ENCODE results near the gene RFXAP. TPM values are rescaled to one million over a fixed set of nuclear protein-coding genes. Genes with fewer than 3 reads are reported as not detected.
"Not testable (repeated sequence)": the region's sequence is repeated elsewhere in the genome, so short reads cannot be mapped to it uniquely, and the experiment has no call there.

RFXAP gene, protein sequence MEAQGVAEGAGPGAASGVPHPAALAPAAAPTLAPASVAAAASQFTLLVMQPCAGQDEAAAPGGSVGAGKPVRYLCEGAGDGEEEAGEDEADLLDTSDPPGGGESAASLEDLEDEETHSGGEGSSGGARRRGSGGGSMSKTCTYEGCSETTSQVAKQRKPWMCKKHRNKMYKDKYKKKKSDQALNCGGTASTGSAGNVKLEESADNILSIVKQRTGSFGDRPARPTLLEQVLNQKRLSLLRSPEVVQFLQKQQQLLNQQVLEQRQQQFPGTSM
- 10 to 100 TPM; 10.1 to 10.5 TPM for total RNA-seq

- POLR2A ChIA-PET = no interaction called here
- CTCF ChIA-PET = no interaction called here
These were observed at the start of gene RFXAP for GRCh38 chr13:36818804-36819738. Gene RFXAP, plus strand, starts transcription at chr13:36819222. Its CDS starts 136 bp downstream, at chr13:36819358.

DNA sequence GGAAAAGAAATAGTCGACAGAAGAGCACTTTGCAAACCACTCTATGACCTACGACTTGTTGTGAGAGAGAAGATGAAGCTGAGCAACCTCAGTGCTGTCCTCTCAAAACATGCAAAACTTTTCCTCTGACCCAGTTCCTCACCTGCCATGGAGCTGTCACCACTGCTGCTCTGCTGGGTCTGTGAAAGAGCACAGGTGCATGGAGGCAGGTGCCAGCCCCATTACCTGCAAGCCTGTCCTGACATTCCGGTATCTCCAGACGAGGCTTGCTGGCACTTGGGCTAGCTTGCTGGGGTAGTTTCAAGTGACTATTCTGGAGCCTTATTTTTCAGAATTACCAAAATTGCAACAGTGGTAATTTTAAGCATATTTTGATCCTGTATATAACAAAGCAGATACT, 49.5 kb upstream of the RFXAP start:
- ChIA-PET POLR2A (no interaction called here), CTCF (no interaction called here)

GRCh38 chr13:36770741-36771140, 48.3 kb upstream of the RFXAP start:
- CTCF ChIA-PET = no interaction called here

DNA sequence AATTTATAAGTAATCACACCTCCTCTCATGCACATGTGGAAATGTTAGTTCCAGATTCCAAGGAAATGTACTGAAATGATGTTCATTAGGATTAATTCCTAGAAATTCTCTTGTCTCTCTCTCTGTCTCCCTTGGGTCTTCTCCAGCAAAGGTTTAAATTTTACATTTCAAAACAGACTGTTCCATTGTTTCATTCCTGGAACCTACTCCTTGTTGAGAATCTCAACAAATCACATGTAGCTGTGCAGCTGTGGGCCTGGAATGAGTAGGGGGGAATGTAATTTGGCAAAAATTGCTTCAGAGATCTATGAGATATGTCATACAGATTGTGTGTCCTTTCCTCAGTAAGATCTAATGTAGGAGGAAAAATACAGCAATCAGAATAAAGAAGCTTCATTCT, 46.2 kb upstream of the RFXAP start:
- CTCF ChIA-PET = no interaction called here
- POLR2A ChIA-PET = no interaction called here

More at GRCh38 chr13:36770741-36771140, 48.3 kb upstream of the RFXAP start:
- POLR2A ChIA-PET = no interaction called here

- CTCF ChIA-PET = no interaction called here
- POLR2A ChIA-PET = no interaction called here
These were observed 44.1 kb upstream of the RFXAP start for GRCh38 chr13:36774931-36775330.

- ChIA-PET POLR2A (no interaction called here), CTCF (no interaction called here)
These were observed 42.8 kb upstream of the RFXAP start for GRCh38 chr13:36776175-36776574.

GRCh38 chr13:36778083-36778671, 40.8 kb upstream of the RFXAP start:
- CTCF ChIA-PET = no interaction called here
- POLR2A ChIA-PET = no interaction called here

DNA sequence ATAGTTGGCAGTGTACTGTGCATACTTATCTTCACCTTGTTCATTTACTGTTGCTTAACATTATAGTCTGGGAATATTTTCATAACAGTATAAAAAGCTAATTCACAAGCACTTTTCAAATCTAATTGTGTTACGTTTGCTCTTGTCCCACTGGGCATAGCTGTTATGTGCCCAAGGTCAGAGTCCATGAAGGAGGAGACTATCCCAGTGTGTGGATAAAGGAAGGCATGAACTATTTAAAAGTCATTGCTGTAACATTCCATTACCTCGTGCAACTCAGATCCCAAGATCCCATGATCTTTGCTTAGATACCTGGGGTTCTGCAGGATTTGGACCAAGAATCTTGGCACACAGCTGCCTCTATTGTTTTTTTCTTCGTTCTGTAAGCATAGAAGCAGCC, 35.1 kb upstream of the RFXAP start:
- ChIA-PET CTCF (no interaction called here), POLR2A (no interaction called here)

GRCh38 chr13:36786175-36786574, 32.8 kb upstream of the RFXAP start:
- POLR2A ChIA-PET = not testable (repeated sequence)

DNA sequence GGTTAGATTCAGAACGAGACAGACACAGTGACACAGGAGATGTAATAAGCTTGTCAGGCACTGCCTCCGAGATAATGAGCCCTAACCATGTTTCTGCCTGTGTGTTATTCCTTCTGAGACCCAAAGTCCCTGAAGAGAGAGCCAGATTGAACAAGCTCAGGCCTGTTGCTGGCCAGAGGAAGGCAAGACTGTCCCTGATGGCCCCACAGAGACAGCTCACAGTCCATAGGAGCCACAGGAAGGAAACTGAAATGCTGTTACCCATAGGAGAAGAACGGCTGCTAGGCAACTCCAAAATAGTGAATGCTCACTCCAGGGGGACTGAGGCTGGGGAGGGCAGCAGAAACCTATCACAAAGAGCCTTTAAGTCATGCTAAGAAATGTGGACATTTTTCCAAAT, 31.8 kb upstream of the RFXAP start:
- POLR2A ChIA-PET = no interaction called here
- CTCF ChIA-PET = no interaction called here

More at GRCh38 chr13:36786175-36786574, 32.8 kb upstream of the RFXAP start:
- CTCF ChIA-PET = not testable (repeated sequence)

GRCh38 chr13:36788276-36788675, 30.7 kb upstream of the RFXAP start:
- ChIA-PET CTCF (no interaction called here), POLR2A (no interaction called here)

GRCh38 chr13:36789061-36789460, 30.0 kb upstream of the RFXAP start:
- POLR2A ChIA-PET = no interaction called here
- CTCF ChIA-PET = no interaction called here

DNA sequence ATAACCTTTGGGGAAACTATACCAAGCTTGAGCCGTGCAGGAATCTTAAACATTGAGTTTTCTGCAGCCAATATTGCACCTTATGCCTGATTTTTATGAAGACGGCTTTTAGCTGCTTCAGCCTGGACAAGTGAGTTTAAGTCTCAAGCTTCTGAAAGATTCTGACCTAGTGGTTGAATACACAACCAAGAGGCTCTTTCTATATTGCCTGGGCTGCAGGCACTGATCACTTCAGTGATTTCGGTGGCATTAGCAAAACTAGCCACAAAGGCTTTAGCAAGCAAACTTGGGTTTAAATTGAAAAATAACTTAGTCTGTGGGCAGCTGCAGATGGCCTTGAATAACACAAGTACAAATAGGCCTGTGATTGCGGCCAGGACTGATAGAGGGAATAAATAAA, 29.3 kb upstream of the RFXAP start:
- ChIA-PET POLR2A (no interaction called here), CTCF (no interaction called here)

- ChIA-PET CTCF (no interaction called here), POLR2A (no interaction called here)
These were observed 24.3 kb upstream of the RFXAP start for GRCh38 chr13:36794706-36795105.

- CTCF ChIA-PET = no interaction called here
- POLR2A ChIA-PET = no interaction called here
These were observed 23.6 kb upstream of the RFXAP start for GRCh38 chr13:36795463-36795862.

DNA sequence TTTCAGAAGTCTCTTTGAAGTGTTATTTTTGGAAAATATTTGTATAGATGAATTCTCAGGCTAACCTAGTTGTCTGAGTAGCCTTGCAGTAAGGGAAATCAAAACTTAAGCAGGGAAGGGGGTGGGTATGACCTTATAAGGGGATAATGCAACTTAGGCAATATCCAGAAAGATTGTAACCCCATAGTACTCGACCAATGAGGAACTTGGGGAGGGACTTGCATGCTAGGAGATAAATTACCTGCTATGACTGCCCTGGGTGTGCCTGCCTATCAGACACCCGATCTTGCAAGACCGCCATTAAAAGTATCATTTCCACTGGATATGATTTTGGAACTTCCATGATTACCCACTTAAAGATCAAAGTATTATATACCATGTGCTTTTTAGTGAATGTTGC, 23.0 kb upstream of the RFXAP start:
- ChIA-PET POLR2A (interaction anchor here (0.6 kb wide), 1 partner anchor 50 kb away, joined by 3 read pairs; no protein-coding TSS in a partner anchor), CTCF (no interaction called here)

- POLR2A ChIA-PET = no interaction called here
- CTCF ChIA-PET = interaction anchor here (0.7 kb wide), 1 partner anchor 1640 kb away, joined by 3 read pairs; no protein-coding TSS in a partner anchor
These were observed 18.0 kb upstream of the RFXAP start for GRCh38 chr13:36801035-36801434.

GRCh38 chr13:36804588-36804987, 14.4 kb upstream of the RFXAP start:
- CTCF ChIA-PET = no interaction called here
- POLR2A ChIA-PET = no interaction called here

DNA sequence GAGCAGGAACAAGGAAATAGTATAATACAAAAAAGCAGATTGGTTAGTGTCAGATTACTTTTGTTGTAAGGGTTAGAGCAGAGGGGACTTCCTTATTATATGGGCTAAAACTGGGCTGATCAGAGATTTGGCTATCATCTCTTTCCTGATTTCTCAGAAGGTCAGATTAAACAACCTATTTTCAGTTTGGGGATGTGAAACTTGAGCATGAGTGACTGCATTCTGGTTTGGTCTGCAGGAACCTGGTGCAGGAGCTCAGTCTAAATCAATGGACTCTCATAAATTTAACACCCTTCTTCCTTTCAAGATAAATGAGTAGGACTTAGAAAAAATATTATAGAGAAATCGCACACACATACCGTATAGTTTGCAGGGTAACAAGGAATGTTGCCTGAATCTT, 12.9 kb upstream of the RFXAP start:
- POLR2A ChIA-PET = no interaction called here
- CTCF ChIA-PET = no interaction called here

GRCh38 chr13:36807616-36808015, 11.4 kb upstream of the RFXAP start:
- ChIA-PET POLR2A (no interaction called here), CTCF (no interaction called here)

DNA sequence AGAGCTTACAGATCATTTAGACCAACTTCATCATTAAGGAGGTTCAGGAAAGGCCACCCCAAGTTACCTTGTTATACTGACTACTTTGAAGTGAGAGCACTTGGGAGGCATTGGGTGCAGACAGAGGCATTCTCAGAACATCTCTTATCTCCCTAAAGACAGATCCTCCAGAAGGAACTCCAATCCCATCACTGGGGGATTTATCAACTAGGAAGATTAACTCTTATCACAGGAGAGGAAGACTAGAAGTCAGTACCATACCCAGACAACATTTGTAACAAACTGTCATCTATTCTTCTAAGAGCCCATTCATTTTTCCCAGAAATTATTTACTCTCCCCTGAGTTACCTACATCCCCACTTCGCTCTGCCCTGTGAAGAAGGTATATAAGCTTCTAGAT, 5.8 kb upstream of the RFXAP start:
- CTCF ChIA-PET = no interaction called here
- POLR2A ChIA-PET = no interaction called here

All from activated CD8-positive, alpha-beta memory T cell treated with anti-CD3 and anti-CD28 coated beads for 36 hours (primary cell).